ENCODE data around the gene GJB5. TPM values are rescaled to one million over a fixed set of nuclear protein-coding genes. Genes with fewer than 3 reads are reported as not detected.

The GJB5 gene
- total and polyA plus RNA-seq, 2 of the 8 experiments (the other 6 are each of a cell fraction or from before 2014, with no cell fraction given) = 0.86 to 3.1 TPM

- Histone ChIP-seq H3K4me1 (replicated peaks in 1 of 4; ENCODE audit: control insufficient read depth in 3 of 4, insufficient read depth in 4 of 4, low read length in 3 of 4) (peaks cover 0 to 12% (median 7%) of the 10 kb centered on the region in 4 experiments; a peak in 4 of 7 replicates), H2BK20ac (ENCODE audit: low read length) (peak within 1 kb of the TSS; percentile 86), H3K4me2 (ENCODE audit: insufficient read depth in 1 of 2, low read depth in 2 of 2, low read length in 2 of 2) (peak within 1 kb of the TSS; percentile 66 to 70), H4K20me1 (replicated peaks in 1 of 2; ENCODE audit: control insufficient read depth in 1 of 2, insufficient read depth in 2 of 2, low read length in 2 of 2) (no peaks in the 10 kb centered on the region), H2BK5ac (ENCODE audit: low read depth, low read length) (no peak within 1 kb of the TSS; the same call in 1 of the 2 replicates), H3K56ac (replicated peaks; ENCODE audit: insufficient read length, low read depth, low read length) (no peak within 1 kb of the TSS), H3K27me3 (replicated peaks in 1 of 4; ENCODE audit: control insufficient read depth in 3 of 4, extremely low read depth in 1 of 4, insufficient read depth in 3 of 4, low read length in 3 of 4) (peaks cover 0 to 13% (median 10%) of the 10 kb centered on the region in 4 experiments; a peak in 4 of 7 replicates), H3K14ac (ENCODE audit: insufficient read length) (no peak within 1 kb of the TSS), H2BK15ac (ENCODE audit: low read length) (peak within 1 kb of the TSS; percentile 81; the same call in 1 of the 2 replicates), H3K4me3 (ENCODE audit: extremely low read depth in 1 of 4, insufficient read depth in 2 of 4, low read depth in 3 of 4, low read length in 4 of 4) (peak within 1 kb of the TSS; percentile 31 to 63 (median 44); a peak in 7 of 8 replicates), H3K36me3 (ENCODE audit: control insufficient read depth in 2 of 4, insufficient read depth in 4 of 4, low read length in 3 of 4) (no peaks in the 10 kb centered on the region), H2AFZ (ENCODE audit: low read length) (peak within 1 kb of the TSS; percentile 20; the same call in 1 of the 2 replicates), H3K27ac (ENCODE audit: low read depth, low read length) (no peak within 1 kb of the TSS), H4K91ac (replicated peaks; ENCODE audit: insufficient read length, low read length) (no peak within 1 kb of the TSS), H4K5ac (ENCODE audit: insufficient read length, low read depth, low read length) (no peak within 1 kb of the TSS), H2AK5ac (ENCODE audit: low read depth, low read length) (peak within 1 kb of the TSS; percentile 15; the same call in 1 of the 2 replicates), H3K4ac (replicated peaks; ENCODE audit: insufficient read length, low read depth, low read length) (no peak within 1 kb of the TSS), H3K18ac (ENCODE audit: extremely low read depth, low read length) (peak within 1 kb of the TSS; percentile 48), H3K23ac (ENCODE audit: insufficient read length) (no peak within 1 kb of the TSS), H2BK12ac (ENCODE audit: low read depth, low read length) (peak within 1 kb of the TSS; percentile 68; the same call in 1 of the 2 replicates), H4K8ac (ENCODE audit: extremely low read depth, insufficient read depth, low read length) (peak within 1 kb of the TSS; percentile 60; the same call in 1 of the 2 replicates), H3K9me3 (ENCODE audit: insufficient read depth in 2 of 2, low read depth in 1 of 2, low read length in 1 of 2) (no peaks in the 10 kb centered on the region), H3K23me2 (ENCODE audit: low read depth, low read length) (no peaks in the 10 kb centered on the region; the same call in 1 of the 2 replicates), H3K79me2 (ENCODE audit: control insufficient read depth in 1 of 2, insufficient read depth in 2 of 2, low read length in 2 of 2) (no peaks in the 10 kb centered on the region), H3K9ac (replicated peaks in 1 of 4; ENCODE audit: extremely low read depth in 1 of 4, low read depth in 3 of 4, low read length in 3 of 4) (no peak within 1 kb of the TSS; a peak in 1 of 7 replicates), H3K79me1 (ENCODE audit: low read depth, low read length) (no peaks in the 10 kb centered on the region), H2BK120ac (replicated peaks; ENCODE audit: low read depth, low read length) (no peak within 1 kb of the TSS)
- FAIRE-seq (no peak), DNase-seq (ENCODE audit: low read depth in 1 of 2, low spot score in 2 of 2) (no peak)
- POLR2A ChIA-PET (ENCODE audit: partially characterized antibody) = no interaction called here
- 20% methylated on average over 20 of the region's 45 CpGs; no CpG with 5 or more reads in 1 of the 2 experiments for WGBS, 2 experiments (ENCODE audit: extremely low coverage in 1 of 2, insufficient coverage in 1 of 2, insufficient read length in 1 of 2, insufficient replicate concordance in 2 of 2, low coverage in 1 of 2, low lambda C conversion rate in 2 of 2, missing lambda C conversion rate in 1 of 2)
- CTCF ChIA-PET (ENCODE audit: partially characterized antibody) = interaction anchor here (12.6 kb wide), 1 partner anchor 54 kb away, joined by 230 read pairs; no protein-coding TSS in a partner anchor
- TF ChIP-seq, protein P1, sequence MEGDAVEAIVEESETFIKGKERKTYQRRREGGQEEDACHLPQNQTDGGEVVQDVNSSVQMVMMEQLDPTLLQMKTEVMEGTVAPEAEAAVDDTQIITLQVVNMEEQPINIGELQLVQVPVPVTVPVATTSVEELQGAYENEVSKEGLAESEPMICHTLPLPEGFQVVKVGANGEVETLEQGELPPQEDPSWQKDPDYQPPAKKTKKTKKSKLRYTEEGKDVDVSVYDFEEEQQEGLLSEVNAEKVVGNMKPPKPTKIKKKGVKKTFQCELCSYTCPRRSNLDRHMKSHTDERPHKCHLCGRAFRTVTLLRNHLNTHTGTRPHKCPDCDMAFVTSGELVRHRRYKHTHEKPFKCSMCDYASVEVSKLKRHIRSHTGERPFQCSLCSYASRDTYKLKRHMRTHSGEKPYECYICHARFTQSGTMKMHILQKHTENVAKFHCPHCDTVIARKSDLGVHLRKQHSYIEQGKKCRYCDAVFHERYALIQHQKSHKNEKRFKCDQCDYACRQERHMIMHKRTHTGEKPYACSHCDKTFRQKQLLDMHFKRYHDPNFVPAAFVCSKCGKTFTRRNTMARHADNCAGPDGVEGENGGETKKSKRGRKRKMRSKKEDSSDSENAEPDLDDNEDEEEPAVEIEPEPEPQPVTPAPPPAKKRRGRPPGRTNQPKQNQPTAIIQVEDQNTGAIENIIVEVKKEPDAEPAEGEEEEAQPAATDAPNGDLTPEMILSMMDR (IDR thresholded peaks at IDR 0.05; ENCODE audit: control extremely low read depth in 1 of 3, insufficient read depth in 1 of 3, low read depth in 1 of 3, low read length in 3 of 3) = no peak
- TF ChIP-seq RBBP5 (IDR thresholded peaks at IDR 0.05; ENCODE audit: borderline replicate concordance, low read depth, low read length) = peak; percentile 44; the same call in 1 of the 2 replicates
- peak; percentile 65 for TF ChIP-seq KDM4A (IDR thresholded peaks at IDR 0.05; ENCODE audit: low read depth, low read length, severe bottlenecking)
- no peak for TF ChIP-seq SIRT6 (IDR thresholded peaks at IDR 0.05; ENCODE audit: low read length)
- TF ChIP-seq EZH2 (IDR thresholded peaks at IDR 0.05; ENCODE audit: low read depth, low read length, severe bottlenecking) = peak; percentile 25
- no peak for TF ChIP-seq CEBPB (IDR thresholded peaks at IDR 0.05; ENCODE audit: low read depth, low read length)
Observed at GRCh38 chr1:34792868-34793727, 38.3 kb downstream of the GJB5 start, which contains the start of gene GJA4. GJA4 (plus strand) TSS chr1:34792999; CDS start chr1:34794214, 1,215 bp downstream.

Measured in H1 (cell line).